Lower leg skin (tissue), 3 donors: ENCODE results near the gene SLC17A8.

Experiments
- CTCF ChIP-seq, 3 donors: fragments of 450-650 bp; IDR thresholded peaks; one replicate each; pipeline ENCODE4 v1.5.1; 2016; ENCODE audit warnings: antibody characterized with exemption in 3 of 3, mild to moderate bottlenecking in 3 of 3, moderate library complexity in 2 of 3
- POLR2A ChIP-seq, 2 donors: fragments of 450-650 bp; IDR thresholded peaks; one replicate each; pipeline ENCODE4 v1.6.1; 2016 to 2017; ENCODE audit warnings: antibody characterized with exemption in 2 of 2, mild to moderate bottlenecking in 1 of 2, moderate library complexity in 1 of 2

DNA sequence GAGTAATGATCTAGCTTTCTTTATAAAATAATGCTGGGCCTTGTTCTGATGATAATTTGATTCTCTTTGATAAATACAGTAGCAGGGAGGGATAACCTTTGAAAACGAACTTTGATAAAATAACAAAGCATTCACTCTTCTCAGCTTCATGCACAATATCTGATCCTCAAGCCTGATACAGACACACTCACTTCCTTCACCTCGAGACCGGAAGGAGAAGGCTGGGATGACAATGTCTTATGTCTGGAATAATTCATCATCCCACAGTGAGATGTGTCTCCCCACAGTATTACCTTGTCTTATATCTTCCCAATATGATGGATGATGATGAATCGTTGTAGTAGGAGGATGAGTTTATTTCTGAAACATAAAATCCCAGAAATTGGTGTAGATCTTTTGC is 101.3 kb downstream of the SLC17A8 start:
- no peak for TF ChIP-seq CTCF (IDR thresholded peaks at IDR 0.05)
- TF ChIP-seq POLR2A (IDR thresholded peaks at IDR 0.05) = no peak
